ENCODE data around the gene SPTBN2.

GRCh38 chr11:66680966-66681645, 47.9 kb downstream of the SPTBN2 start:
- TF ChIP-seq POLR2AphosphoS5 (IDR thresholded peaks at IDR 0.05; ENCODE audit: low read depth, low read length) (no peak), POLR2A (IDR thresholded peaks at IDR 0.05; ENCODE audit: low read depth, low read length) (no peak)
